HFF-Myc (cell line): Measurements from ENCODE around the gene MATR3.
"Not testable (repeated sequence)": the region's sequence is repeated elsewhere in the genome, so short reads cannot be mapped to it uniquely, and the experiment has no call there.

Source experiments
- DNase-seq: peaks from one replicate; pipeline ENCODE4 v3.0.0-alpha.2; 2011; ENCODE audit warnings: low read depth; ENCODE audit errors: extremely low read depth
- H3K4me3 ChIP-seq: replicated peaks from 2 replicates; pipeline ENCODE4 v1.5.1; 2011; ENCODE audit warnings: low read depth, mild to moderate bottlenecking, control low read depth, low read length
- TF ChIP-seq, protein P1 (sequence below): IDR thresholded peaks from 2 replicates; pipeline ENCODE4 v1.5.1; 2012; ENCODE audit warnings: mild to moderate bottlenecking, low read depth, low read length, control low read depth; ENCODE audit errors: missing control alignments

MATR3 gene

DNA sequence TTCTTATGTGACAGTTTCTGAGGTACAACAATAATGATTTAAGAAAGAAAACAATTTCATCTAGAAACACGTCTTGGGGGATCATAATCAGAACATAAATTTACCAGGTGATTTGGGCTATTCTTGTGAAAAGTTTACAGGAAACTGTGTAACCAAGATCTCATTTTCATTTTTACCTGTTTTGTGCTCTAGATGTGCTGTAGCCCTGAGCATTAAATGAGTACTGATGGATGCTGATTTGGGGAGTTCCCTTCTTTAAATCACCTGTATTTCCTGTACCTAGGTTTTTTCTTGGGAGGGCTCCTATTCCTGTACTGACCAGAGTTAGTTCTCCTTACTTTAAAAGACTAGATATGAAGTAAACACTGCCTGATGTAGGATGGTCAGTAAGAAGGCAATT, 12.7 kb downstream of the MATR3 start:
- H3K4me3 ChIP-seq = no peak overlapping the region
- TF ChIP-seq, protein P1, sequence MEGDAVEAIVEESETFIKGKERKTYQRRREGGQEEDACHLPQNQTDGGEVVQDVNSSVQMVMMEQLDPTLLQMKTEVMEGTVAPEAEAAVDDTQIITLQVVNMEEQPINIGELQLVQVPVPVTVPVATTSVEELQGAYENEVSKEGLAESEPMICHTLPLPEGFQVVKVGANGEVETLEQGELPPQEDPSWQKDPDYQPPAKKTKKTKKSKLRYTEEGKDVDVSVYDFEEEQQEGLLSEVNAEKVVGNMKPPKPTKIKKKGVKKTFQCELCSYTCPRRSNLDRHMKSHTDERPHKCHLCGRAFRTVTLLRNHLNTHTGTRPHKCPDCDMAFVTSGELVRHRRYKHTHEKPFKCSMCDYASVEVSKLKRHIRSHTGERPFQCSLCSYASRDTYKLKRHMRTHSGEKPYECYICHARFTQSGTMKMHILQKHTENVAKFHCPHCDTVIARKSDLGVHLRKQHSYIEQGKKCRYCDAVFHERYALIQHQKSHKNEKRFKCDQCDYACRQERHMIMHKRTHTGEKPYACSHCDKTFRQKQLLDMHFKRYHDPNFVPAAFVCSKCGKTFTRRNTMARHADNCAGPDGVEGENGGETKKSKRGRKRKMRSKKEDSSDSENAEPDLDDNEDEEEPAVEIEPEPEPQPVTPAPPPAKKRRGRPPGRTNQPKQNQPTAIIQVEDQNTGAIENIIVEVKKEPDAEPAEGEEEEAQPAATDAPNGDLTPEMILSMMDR = no peak

DNA sequence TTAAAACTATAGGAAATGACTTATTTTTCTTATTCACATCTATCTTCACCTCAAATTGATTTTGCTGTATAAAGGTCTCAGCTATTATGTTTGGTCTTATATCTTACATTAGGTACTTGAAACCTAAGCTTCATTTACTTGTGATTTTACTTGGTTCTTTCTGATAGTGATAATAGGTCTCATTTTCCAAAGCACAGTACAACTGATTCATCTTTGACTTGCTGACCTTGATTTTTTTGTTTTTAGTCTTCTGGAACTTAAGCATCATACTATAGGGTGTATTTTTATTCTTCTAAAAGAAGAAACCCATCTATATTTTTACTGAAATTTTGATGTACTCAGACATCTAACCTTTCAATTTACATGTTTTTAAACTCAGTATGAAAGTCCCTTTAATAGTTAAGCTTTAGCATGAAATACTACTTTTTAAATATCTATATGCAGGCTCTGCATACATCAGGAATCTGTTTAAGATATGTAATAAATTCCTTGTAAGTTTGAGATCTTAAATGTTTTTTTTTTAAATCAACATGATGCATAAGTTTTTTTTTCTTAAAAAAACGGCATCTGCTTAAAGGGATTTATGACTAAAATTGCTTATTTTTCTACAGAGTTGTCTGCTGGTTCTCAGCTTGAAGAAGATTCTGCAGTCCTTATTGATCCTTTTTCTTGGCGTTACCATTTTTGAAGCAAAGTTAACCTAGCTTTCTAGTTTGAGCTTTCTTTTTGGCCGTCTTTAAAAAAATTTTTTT, 13.3 kb downstream of the MATR3 start:
- TF ChIP-seq, protein P1 = no peak
- DNase-seq = no peak
- no peak overlapping the region for H3K4me3 ChIP-seq

More for the DNA sequence above, 12.7 kb downstream of the MATR3 start:
- DNase-seq = no peak

- TF ChIP-seq, protein P1 = no peak
- no peak for DNase-seq
- no peak overlapping the region for H3K4me3 ChIP-seq
Measured at GRCh38 chr5:139308797-139309196, 15.3 kb downstream of the MATR3 start.

DNA sequence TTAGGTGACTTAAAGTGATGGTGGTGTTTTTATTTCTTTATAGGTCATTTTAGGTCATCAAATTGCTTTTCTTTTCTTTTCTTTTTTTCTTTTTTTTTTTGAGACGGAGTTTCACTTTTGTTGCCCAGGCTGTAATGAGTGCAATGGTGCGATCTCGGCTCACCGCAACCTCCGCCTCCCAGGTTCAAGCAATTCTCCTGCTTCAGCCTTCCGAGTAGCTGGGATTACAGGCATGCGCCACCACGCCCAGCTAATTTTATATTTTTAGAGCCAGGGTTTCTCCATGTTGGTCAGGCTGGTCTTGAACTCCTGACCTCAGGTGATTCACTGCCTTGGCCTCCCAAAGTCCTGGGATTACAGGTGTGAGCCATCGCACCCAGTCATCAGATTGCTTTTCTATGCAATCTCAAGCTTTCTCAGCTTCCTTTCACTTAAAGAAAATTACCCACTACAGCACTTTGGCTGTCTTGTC, 17.2 kb downstream of the MATR3 start:
- H3K4me3 ChIP-seq, DNase-seq: not testable (repeated sequence)

DNA sequence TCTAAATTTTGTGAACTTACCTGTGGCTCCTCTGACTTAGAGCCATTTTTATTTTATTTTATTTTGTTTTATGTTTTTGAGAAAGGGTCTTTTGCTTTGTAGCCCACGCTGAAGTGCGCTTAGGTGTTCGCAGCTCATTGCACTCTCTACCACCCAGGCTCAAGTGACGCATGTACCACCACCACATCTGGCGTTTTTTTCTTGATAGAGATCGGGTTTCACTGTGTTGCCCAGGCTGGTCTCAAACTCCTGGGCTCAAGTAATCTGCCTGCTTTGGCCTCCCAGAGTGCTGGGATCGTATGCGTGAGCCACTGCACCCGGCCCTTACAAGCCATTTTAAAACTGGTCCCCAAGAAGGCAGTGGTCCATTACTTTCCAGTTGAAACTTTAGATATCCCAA, 18.5 kb downstream of the MATR3 start:
- no peak overlapping the region for H3K4me3 ChIP-seq
- no peak for DNase-seq
- TF ChIP-seq, protein P1 = no peak

DNA sequence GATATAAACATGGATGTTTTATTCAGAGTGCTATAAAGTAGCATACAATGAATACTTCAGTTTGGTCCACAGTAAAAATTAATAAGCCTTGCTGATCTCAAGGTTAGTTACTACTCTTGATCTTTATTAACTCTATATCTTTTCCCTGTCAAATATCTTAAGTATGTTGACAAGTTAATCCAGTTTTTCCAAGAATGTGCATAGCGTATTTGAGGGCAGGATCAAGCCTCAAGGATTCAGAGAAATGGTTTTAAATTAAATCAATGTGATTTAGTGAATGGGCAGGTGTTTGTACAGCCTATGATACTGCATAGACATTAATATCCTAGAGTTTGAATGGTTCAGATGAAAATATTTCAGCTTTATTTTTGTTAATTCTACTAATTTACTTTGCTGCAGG, 20.7 kb downstream of the MATR3 start:
- TF ChIP-seq, protein P1 = no peak
- H3K4me3 ChIP-seq = no peak overlapping the region
- DNase-seq = no peak

GRCh38 chr5:139315056-139315615, 21.6 kb downstream of the MATR3 start:
- no peak overlapping the region for H3K4me3 ChIP-seq
- TF ChIP-seq, protein P1 = no peak
- DNase-seq = no peak
